Measurements from ENCODE around the gene PVRIG.

The PVRIG gene

GRCh38 chr7:100171840-100172239, 47.9 kb upstream of the PVRIG start:
- Histone ChIP-seq H2BK120ac (ENCODE audit: low read depth, low read length) (no peak overlapping the region), H3K14ac (ENCODE audit: low read length) (no peak overlapping the region), H4K8ac (ENCODE audit: low read depth, low read length) (no peak overlapping the region), H3K36me3 (replicated peaks in 1 of 2; ENCODE audit: control insufficient read depth in 2 of 2, insufficient read depth in 2 of 2, low read length in 2 of 2) (peaks cover 8 to 51% of the 10 kb centered on the region in 2 donors), H3K27me3 (ENCODE audit: control insufficient read depth in 3 of 3, insufficient read depth in 3 of 3, low read depth in 1 of 3, low read length in 3 of 3) (peaks cover 0 to 29% (median 0%) of the 10 kb centered on the region in 3 experiments), H2AFZ (ENCODE audit: low read length) (no peak overlapping the region), H2BK5ac (ENCODE audit: low read length) (no peak overlapping the region), H3K4me2 (ENCODE audit: insufficient read depth, low read length, poor library complexity, severe bottlenecking) (peak overlapping the region; percentile 41), H2AK5ac (ENCODE audit: low read depth, low read length) (no peak overlapping the region), H3K23ac (ENCODE audit: low read depth, low read length, poor library complexity) (no peak overlapping the region), H3K18ac (ENCODE audit: low read length) (peak overlapping the region; percentile 34), H2BK12ac (ENCODE audit: low read length) (no peak overlapping the region), H3K4me1 (ENCODE audit: control insufficient read depth in 2 of 2, insufficient read depth in 1 of 2, low read depth in 1 of 2, low read length in 2 of 2) (peaks cover 32 to 33% of the 10 kb centered on the region in 2 donors), H3K9me3 (replicated peaks in 1 of 2; ENCODE audit: control insufficient read depth in 2 of 2, insufficient read depth in 1 of 2, low read depth in 1 of 2, low read length in 2 of 2) (no peaks in the 10 kb centered on the region), H4K91ac (ENCODE audit: low read depth, low read length, poor library complexity) (no peak overlapping the region), H3K4ac (ENCODE audit: low read length) (no peak overlapping the region), H3K4me3 (ENCODE audit: low read length in 2 of 2) (peak overlapping the region in 1 of 2 donors; percentile 33), H2BK15ac (ENCODE audit: low read length) (no peak overlapping the region), H3K9ac (ENCODE audit: low read depth, low read length, poor library complexity) (peak overlapping the region; percentile 63), H3K27ac (replicated peaks; ENCODE audit: low read length) (no peak overlapping the region), H3K79me1 (ENCODE audit: low read depth, low read length) (peaks cover 2% of the 10 kb centered on the region)
- DNase-seq (ENCODE audit: low spot score) = no peak
- WGBS, 2 donors (ENCODE audit: extremely low coverage in 2 of 2, insufficient read length in 2 of 2, insufficient replicate concordance in 1 of 2) = no CpG with 5 or more reads among the region's 22 CpGs

GRCh38 chr7:100173806-100174495, 45.8 kb upstream of the PVRIG start:
- H4K91ac ChIP-seq (ENCODE audit: low read depth, low read length, poor library complexity) = no peak overlapping the region
- no peak overlapping the region for H2AK5ac ChIP-seq (ENCODE audit: low read depth, low read length)
- DNase-seq (ENCODE audit: low spot score) = no peak
- no CpG with 5 or more reads among the region's 11 CpGs for WGBS, 2 donors (ENCODE audit: extremely low coverage in 2 of 2, insufficient read length in 2 of 2, insufficient replicate concordance in 1 of 2)
- H3K4me2 ChIP-seq (ENCODE audit: insufficient read depth, low read length, poor library complexity, severe bottlenecking) = no peak overlapping the region
- no peak overlapping the region for H2BK5ac ChIP-seq (ENCODE audit: low read length)
- no peak overlapping the region for H2BK12ac ChIP-seq (ENCODE audit: low read length)
- no peak overlapping the region for H2AFZ ChIP-seq (ENCODE audit: low read length)
- no peak overlapping the region for H3K4ac ChIP-seq (ENCODE audit: low read length)
- peaks cover 2% of the 10 kb centered on the region for H3K79me1 ChIP-seq (ENCODE audit: low read depth, low read length)
- H3K23ac ChIP-seq (ENCODE audit: low read depth, low read length, poor library complexity) = peak overlapping the region; percentile 25
- H3K9me3 ChIP-seq (replicated peaks in 1 of 2; ENCODE audit: control insufficient read depth in 2 of 2, insufficient read depth in 1 of 2, low read depth in 1 of 2, low read length in 2 of 2) = no peaks in the 10 kb centered on the region
- no peak overlapping the region for H3K9ac ChIP-seq (ENCODE audit: low read depth, low read length, poor library complexity)
- H3K18ac ChIP-seq (ENCODE audit: low read length) = no peak overlapping the region
- H2BK120ac ChIP-seq (ENCODE audit: low read depth, low read length) = no peak overlapping the region
- peaks cover 8 to 51% of the 10 kb centered on the region in 2 donors for H3K36me3 ChIP-seq (replicated peaks in 1 of 2; ENCODE audit: control insufficient read depth in 2 of 2, insufficient read depth in 2 of 2, low read length in 2 of 2)
- H3K27ac ChIP-seq (replicated peaks; ENCODE audit: low read length) = no peak overlapping the region
- H3K4me1 ChIP-seq (ENCODE audit: control insufficient read depth in 2 of 2, insufficient read depth in 1 of 2, low read depth in 1 of 2, low read length in 2 of 2) = peaks cover 14 to 15% of the 10 kb centered on the region in 2 donors
- no peak overlapping the region for H4K8ac ChIP-seq (ENCODE audit: low read depth, low read length)
- no peak overlapping the region for H3K14ac ChIP-seq (ENCODE audit: low read length)
- no peak overlapping the region for H3K4me3 ChIP-seq (ENCODE audit: low read length in 2 of 2)
- no peak overlapping the region for H2BK15ac ChIP-seq (ENCODE audit: low read length)
- H3K27me3 ChIP-seq (ENCODE audit: control insufficient read depth in 3 of 3, insufficient read depth in 3 of 3, low read depth in 1 of 3, low read length in 3 of 3) = peaks cover 0 to 18% (median 0%) of the 10 kb centered on the region in 3 experiments

GRCh38 chr7:100174582-100174981, 45.2 kb upstream of the PVRIG start:
- no peak overlapping the region for H4K8ac ChIP-seq (ENCODE audit: low read depth, low read length)
- H3K4me1 ChIP-seq (ENCODE audit: control insufficient read depth in 2 of 2, insufficient read depth in 1 of 2, low read depth in 1 of 2, low read length in 2 of 2) = peaks cover 14 to 15% of the 10 kb centered on the region in 2 donors
- DNase-seq (ENCODE audit: low spot score) = no peak
- H2BK120ac ChIP-seq (ENCODE audit: low read depth, low read length) = no peak overlapping the region
- H3K18ac ChIP-seq (ENCODE audit: low read length) = no peak overlapping the region
- H3K23ac ChIP-seq (ENCODE audit: low read depth, low read length, poor library complexity) = no peak overlapping the region
- no peak overlapping the region for H2AFZ ChIP-seq (ENCODE audit: low read length)
- no peaks in the 10 kb centered on the region for H3K9me3 ChIP-seq (replicated peaks in 1 of 2; ENCODE audit: control insufficient read depth in 2 of 2, insufficient read depth in 1 of 2, low read depth in 1 of 2, low read length in 2 of 2)
- H3K36me3 ChIP-seq (replicated peaks in 1 of 2; ENCODE audit: control insufficient read depth in 2 of 2, insufficient read depth in 2 of 2, low read length in 2 of 2) = peaks cover 8 to 47% of the 10 kb centered on the region in 2 donors
- no CpG with 5 or more reads among the region's 5 CpGs for WGBS, 2 donors (ENCODE audit: extremely low coverage in 2 of 2, insufficient read length in 2 of 2, insufficient replicate concordance in 1 of 2)
- H2BK5ac ChIP-seq (ENCODE audit: low read length) = no peak overlapping the region
- H3K14ac ChIP-seq (ENCODE audit: low read length) = no peak overlapping the region
- H2BK12ac ChIP-seq (ENCODE audit: low read length) = no peak overlapping the region
- H3K4me3 ChIP-seq (ENCODE audit: low read length in 2 of 2) = no peak overlapping the region
- H2BK15ac ChIP-seq (ENCODE audit: low read length) = no peak overlapping the region
- H4K91ac ChIP-seq (ENCODE audit: low read depth, low read length, poor library complexity) = no peak overlapping the region
- no peak overlapping the region for H3K4ac ChIP-seq (ENCODE audit: low read length)
- H3K27me3 ChIP-seq (ENCODE audit: control insufficient read depth in 3 of 3, insufficient read depth in 3 of 3, low read depth in 1 of 3, low read length in 3 of 3) = peaks cover 0 to 18% (median 0%) of the 10 kb centered on the region in 3 experiments
- H2AK5ac ChIP-seq (ENCODE audit: low read depth, low read length) = no peak overlapping the region
- H3K79me1 ChIP-seq (ENCODE audit: low read depth, low read length) = peaks cover 2% of the 10 kb centered on the region
- no peak overlapping the region for H3K4me2 ChIP-seq (ENCODE audit: insufficient read depth, low read length, poor library complexity, severe bottlenecking)
- H3K27ac ChIP-seq (replicated peaks; ENCODE audit: low read length) = no peak overlapping the region
- H3K9ac ChIP-seq (ENCODE audit: low read depth, low read length, poor library complexity) = no peak overlapping the region

GRCh38 chr7:100175296-100175935, 44.3 kb upstream of the PVRIG start:
- H4K91ac ChIP-seq (ENCODE audit: low read depth, low read length, poor library complexity) = no peak overlapping the region
- WGBS, 2 donors (ENCODE audit: extremely low coverage in 2 of 2, insufficient read length in 2 of 2, insufficient replicate concordance in 1 of 2) = no CpG with 5 or more reads among the region's 14 CpGs
- peaks cover 2% of the 10 kb centered on the region for H3K79me1 ChIP-seq (ENCODE audit: low read depth, low read length)
- H3K4me3 ChIP-seq (ENCODE audit: low read length in 2 of 2) = no peak overlapping the region
- peaks cover 0 to 14% (median 0%) of the 10 kb centered on the region in 3 experiments for H3K27me3 ChIP-seq (ENCODE audit: control insufficient read depth in 3 of 3, insufficient read depth in 3 of 3, low read depth in 1 of 3, low read length in 3 of 3)
- H2AK5ac ChIP-seq (ENCODE audit: low read depth, low read length) = peak overlapping the region; percentile 39
- H3K36me3 ChIP-seq (replicated peaks in 1 of 2; ENCODE audit: control insufficient read depth in 2 of 2, insufficient read depth in 2 of 2, low read length in 2 of 2) = peaks cover 8 to 41% of the 10 kb centered on the region in 2 donors
- no peaks in the 10 kb centered on the region for H3K9me3 ChIP-seq (replicated peaks in 1 of 2; ENCODE audit: control insufficient read depth in 2 of 2, insufficient read depth in 1 of 2, low read depth in 1 of 2, low read length in 2 of 2)
- H3K4me2 ChIP-seq (ENCODE audit: insufficient read depth, low read length, poor library complexity, severe bottlenecking) = no peak overlapping the region
- no peak overlapping the region for H2BK12ac ChIP-seq (ENCODE audit: low read length)
- no peak overlapping the region for H3K18ac ChIP-seq (ENCODE audit: low read length)
- H3K27ac ChIP-seq (replicated peaks; ENCODE audit: low read length) = no peak overlapping the region
- H2BK120ac ChIP-seq (ENCODE audit: low read depth, low read length) = no peak overlapping the region
- no peak overlapping the region for H2BK5ac ChIP-seq (ENCODE audit: low read length)
- H3K9ac ChIP-seq (ENCODE audit: low read depth, low read length, poor library complexity) = peak overlapping the region; percentile 54
- H3K4me1 ChIP-seq (ENCODE audit: control insufficient read depth in 2 of 2, insufficient read depth in 1 of 2, low read depth in 1 of 2, low read length in 2 of 2) = peaks cover 12 to 14% of the 10 kb centered on the region in 2 donors
- no peak overlapping the region for H3K23ac ChIP-seq (ENCODE audit: low read depth, low read length, poor library complexity)
- H2AFZ ChIP-seq (ENCODE audit: low read length) = no peak overlapping the region
- no peak for DNase-seq (ENCODE audit: low spot score)
- no peak overlapping the region for H4K8ac ChIP-seq (ENCODE audit: low read depth, low read length)
- H3K14ac ChIP-seq (ENCODE audit: low read length) = peak overlapping the region; percentile 21
- H2BK15ac ChIP-seq (ENCODE audit: low read length) = no peak overlapping the region
- no peak overlapping the region for H3K4ac ChIP-seq (ENCODE audit: low read length)
